HG03378 (cell line): ENCODE measurements around the gene CCS.
"Not testable (repeated sequence)": the region's sequence is repeated elsewhere in the genome, so short reads cannot be mapped to it uniquely, and the experiment has no call there.

Experiments
- ATAC-seq: cut with Tn5 transposase; IDR thresholded peaks from one replicate; pipeline ENCODE4 v1.9.1; 2021; ENCODE audit warnings: mild to moderate bottlenecking, moderate library complexity; ENCODE audit not compliant: unreplicated experiment

The CCS gene

DNA sequence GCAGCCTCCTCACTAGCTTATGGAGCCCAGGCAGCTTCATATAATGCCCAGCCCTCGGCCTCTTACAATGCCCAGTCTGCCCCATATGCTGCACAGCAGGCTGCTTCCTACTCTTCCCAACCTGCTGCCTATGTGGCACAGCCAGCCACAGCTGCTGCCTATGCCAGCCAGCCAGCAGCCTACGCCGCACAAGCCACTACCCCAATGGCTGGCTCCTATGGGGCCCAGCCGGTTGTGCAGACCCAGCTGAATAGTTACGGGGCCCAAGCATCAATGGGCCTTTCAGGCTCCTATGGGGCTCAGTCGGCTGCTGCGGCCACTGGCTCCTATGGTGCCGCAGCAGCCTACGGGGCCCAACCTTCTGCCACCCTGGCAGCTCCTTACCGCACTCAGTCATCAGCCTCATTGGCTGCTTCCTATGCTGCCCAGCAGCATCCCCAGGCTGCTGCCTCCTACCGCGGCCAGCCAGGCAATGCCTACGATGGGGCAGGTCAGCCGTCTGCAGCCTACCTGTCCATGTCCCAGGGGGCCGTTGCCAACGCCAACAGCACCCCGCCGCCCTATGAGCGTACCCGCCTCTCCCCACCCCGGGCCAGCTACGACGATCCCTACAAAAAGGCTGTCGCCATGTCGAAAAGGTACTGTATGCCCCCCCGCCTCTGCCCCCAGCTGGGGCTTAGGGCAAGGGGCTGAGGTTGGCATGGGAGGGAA is 32.2 kb downstream of the CCS start:
- ATAC-seq, result no peak

GRCh38 chr11:66625752-66626149 is 32.8 kb downstream of the CCS start:
- ATAC-seq, result no peak

DNA sequence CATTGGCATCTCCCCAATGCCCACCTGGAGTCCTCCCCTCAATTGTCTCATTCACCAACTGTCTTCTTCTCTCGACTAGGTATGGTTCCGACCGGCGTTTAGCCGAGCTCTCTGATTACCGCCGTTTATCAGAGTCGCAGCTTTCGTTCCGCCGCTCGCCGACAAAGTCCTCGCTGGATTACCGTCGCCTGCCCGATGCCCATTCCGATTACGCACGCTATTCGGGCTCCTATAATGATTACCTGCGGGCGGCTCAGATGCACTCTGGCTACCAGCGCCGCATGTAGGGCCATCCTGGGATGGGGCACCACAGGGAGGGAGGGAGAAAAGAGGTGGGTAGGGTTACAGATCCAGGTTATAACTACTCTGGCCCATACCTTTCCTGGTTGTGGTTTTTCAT is 33.4 kb downstream of the CCS start:
- ATAC-seq, result no peak

GRCh38 chr11:66626926-66627325 is 33.9 kb downstream of the CCS start:
- no peak for ATAC-seq

DNA sequence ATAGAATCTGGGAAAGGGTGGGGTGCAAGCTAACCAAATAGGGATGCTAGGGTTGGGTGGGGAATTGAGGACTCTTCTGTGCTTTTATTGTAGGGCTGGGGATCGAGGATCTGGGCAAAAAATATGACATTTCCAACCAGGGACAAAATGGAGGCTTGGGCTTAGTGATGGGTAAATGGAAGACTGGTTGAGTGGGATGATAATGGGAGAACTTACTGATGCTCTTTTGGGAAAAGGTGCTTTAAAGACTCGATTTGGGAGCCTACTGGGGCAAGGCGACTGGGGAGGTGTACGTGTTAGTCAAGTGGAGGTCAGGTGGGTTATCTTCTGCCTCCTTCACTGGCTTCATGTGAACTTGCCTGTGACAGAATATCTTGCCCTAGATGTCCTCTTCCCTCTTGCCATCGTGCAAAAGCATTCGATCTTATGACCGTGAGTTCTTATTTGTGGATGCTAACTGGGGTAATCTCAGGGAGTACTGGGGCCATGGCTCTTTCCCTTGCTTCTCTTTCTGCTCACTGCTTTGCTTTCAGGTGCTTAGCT is 35.1 kb downstream of the CCS start:
- ATAC-seq, result no peak

GRCh38 chr11:66629356-66629755 is 36.4 kb downstream of the CCS start:
- no peak for ATAC-seq

DNA sequence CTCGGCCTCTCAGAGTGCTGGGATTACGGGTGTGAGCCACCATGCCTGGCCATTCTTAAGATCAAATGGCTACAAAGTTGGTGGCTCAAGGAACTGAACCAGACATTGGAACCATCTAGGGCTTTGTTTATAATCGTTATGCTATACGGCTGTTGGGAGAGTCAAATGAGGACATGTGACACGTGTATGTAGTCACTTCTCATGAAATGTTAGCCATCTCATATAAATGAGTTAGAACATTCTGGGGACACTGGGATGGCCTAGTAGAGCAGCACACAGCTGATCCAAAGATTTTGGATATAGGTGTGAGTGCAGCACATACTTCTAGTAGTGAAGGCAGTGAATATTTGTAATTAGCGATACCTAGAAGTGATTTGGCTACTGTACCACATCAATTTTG is 38.9 kb downstream of the CCS start:
- no peak for ATAC-seq

- no peak for ATAC-seq
Observed at GRCh38 chr11:66632952-66633351, 40.0 kb downstream of the CCS start.

- ATAC-seq, result no peak
Observed at GRCh38 chr11:66636411-66636810, 43.4 kb downstream of the CCS start.

- ATAC-seq, result no peak
Observed at GRCh38 chr11:66637557-66638176, 44.7 kb downstream of the CCS start.

DNA sequence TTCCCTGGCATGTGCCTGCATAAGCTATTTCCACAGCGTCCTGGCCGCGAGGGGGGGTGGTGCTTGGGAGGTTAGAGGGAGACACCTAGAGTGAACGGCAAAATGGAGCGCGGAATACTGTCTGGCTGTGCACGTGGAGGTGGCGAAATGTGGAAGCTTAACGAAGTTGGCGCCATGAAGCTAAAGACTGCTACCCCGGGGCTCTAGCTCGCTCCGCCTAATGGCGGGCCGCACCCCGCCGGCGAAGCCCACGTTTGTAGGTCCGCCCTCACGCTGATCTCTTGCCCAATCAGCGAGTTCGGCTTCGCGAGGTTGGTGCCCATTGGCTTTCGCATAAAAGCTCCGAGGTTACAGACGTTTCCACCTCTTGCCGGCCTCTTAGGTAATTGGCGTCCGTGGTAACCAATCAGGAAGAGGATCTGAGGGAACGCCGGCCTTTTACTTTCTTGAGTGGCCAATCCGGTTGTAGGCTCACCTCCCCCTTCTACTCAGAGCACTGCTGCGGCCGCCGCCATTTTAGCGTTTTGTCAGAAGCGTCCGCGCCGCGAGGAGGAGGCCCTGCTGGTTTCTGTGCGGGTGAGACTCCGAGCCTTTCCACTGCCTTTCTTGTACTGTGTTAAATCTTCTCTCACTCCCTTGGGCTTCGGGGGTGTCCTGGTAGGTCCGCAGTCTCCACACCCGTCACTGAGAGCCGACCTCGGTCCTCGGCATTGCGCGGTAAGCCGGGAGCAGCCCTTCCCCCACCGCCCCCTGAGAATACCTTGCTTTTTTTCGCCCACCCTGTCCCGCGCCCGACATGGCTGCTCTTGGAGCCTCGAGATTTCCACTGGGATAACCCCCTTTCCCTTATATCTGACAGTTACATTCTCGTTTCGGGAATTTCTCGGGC is 45.4 kb downstream of the CCS start, which contains the start of gene RBM4:
Gene RBM4, plus strand, starts transcription at position 527 of the 889 bp plus-strand sequence. CDS start 1,009 bp downstream, outside the sequence.
- ATAC-seq, result peak; percentile 92

DNA sequence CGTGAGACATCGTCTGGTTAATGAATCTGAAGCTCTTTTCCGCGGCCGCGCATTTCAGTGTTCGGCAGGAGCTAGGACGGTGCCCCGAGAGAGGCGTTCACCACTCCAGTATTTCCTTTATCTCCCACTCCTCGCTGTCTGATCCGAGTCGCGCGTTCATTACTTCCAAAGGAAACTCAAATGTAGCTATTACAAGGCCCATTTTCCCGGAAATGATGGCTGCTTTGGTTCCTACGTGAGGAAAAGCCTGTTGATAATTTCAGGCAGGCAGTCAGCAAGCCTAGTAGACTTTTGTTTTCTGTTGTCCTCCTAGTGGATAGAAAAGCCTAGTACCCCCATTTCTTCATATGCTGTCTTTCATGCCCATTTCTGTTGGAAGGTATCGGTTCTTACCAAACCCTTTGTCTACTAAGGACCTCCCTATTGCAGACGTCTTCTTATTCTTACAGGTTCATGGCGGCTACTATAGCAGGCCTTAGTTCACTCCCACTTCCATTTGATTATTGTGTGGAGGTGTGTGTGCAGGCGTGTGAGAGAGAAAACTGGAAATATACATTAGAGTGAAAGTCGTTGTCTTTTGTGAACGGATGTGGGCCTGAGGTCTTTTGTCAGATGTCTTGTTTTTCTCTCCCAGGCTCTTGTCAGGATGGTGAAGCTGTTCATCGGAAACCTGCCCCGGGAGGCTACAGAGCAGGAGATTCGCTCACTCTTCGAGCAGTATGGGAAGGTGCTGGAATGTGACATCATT is 46.3 kb downstream of the CCS start:
- ATAC-seq, result no peak

GRCh38 chr11:66639814-66640340 is 46.9 kb downstream of the CCS start:
- not testable (repeated sequence) for ATAC-seq

DNA sequence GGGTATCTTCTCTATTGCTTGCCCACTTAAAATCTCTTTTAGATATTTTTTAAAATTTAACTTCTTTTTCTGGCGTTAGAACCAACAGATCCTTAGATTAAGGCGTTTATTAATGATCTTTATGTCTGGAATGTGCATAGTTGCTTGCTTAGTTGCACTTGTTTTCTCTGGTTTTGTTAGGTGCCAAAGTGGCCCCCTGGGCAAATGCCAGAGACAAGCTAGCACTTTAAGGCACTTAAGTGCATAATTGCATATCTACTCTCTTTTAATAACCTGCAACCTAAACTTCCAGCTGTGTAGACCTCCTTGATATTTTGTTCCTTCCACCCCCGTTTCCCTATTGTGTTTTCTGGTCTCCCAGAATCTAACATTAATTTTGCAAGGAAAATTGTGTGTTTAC is 48.8 kb downstream of the CCS start:
- ATAC-seq, result no peak

GRCh38 chr11:66643745-66644437 is 50.9 kb downstream of the CCS start:
- no peak for ATAC-seq

DNA sequence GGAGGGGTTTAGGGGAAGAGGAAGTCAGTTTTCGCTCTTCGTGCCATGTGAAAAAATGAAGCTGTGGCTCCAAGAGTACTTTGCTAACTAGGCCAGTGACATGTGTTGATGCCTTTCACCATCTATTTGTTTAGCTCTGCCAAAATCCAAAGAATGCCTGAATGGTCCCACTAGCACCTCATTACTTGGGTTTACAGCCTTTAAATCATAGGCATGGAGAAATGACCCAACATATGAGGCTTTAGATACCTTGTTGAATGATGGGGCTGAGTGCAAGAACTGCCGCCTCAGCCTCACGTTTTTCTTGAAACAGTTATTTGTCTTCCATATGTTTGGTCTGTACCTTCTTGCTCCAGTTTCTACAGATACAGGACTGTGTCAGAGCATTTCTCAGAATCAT is 53.8 kb downstream of the CCS start:
- ATAC-seq, result no peak

DNA sequence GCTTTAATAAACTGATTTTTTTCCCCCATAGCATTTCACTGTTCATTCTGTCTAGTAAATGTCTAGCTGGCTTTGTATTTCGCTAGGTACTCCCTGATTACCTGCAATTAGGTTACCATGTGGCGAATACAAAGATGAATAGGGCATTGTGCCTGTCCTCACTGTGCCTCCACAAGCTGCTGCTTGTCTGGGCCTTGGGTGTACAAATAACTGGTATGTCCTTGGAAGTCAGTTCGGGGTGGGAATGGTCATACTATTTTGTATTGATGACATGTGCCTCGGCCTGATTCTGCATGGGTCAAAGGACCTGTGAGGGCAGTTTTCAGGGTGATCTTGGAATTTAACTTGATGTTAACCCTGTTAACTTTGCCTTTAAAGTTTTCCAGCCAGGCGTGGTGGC is 56.9 kb downstream of the CCS start:
- ATAC-seq, result no peak

GRCh38 chr11:66651016-66651415 is 58.0 kb downstream of the CCS start:
- no peak for ATAC-seq

DNA sequence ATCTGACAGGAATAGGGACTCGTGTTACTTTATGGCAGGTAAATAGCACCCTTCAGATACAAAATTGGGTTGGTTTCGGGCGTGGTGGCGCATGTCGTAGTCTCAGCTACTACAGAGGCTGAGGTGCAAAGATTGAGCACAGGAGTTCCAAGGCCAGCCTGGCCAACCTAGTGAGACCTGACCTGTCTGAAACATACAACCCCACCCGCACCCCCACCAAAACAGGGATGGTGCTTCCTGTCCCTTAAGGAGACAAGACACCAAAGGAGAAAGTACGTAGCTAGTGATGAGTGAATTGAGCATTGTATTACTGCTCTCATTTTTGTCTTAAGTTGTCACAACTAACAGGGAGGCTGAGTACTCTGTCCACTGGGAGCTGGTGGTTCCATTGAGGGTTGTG is 59.7 kb downstream of the CCS start:
- ATAC-seq, result no peak

DNA sequence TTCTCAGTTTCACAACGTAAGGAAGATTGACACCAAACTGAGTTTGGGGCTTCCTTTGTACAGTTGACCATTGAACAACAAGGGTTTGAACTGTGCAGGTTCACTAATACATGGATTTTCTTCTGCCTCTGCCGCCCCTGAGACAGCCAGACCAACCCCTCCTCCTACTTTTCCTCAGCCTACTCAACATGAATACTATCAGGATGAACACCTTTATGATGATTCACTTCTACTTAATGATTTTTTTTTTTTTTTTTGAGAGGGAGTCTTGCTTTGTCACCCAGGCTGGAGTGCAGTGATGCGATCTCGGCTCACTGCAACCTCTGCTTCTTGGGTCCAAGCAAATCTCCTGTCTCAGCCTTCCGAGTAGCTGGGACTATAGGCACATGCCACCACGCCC is 60.1 kb downstream of the CCS start:
- ATAC-seq, result no peak
